ENCODE measurements around the gene CCHCR1. TPM values are rescaled to one million over a fixed set of nuclear protein-coding genes. Genes with fewer than 3 reads are reported as not detected.

CCHCR1 gene
- total and polyA plus RNA-seq, 2 experiments from 2014 or later = 19.8 to 46.7 TPM

- peak; percentile 22 to 43 for TF ChIP-seq CTCF (conservative IDR thresholded peaks at IDR 0.05; ENCODE audit: low read depth in 2 of 2)
Observed at GRCh38 chr6:31158863-31159855, 1.6 kb upstream of the CCHCR1 start (continued).

DNA sequence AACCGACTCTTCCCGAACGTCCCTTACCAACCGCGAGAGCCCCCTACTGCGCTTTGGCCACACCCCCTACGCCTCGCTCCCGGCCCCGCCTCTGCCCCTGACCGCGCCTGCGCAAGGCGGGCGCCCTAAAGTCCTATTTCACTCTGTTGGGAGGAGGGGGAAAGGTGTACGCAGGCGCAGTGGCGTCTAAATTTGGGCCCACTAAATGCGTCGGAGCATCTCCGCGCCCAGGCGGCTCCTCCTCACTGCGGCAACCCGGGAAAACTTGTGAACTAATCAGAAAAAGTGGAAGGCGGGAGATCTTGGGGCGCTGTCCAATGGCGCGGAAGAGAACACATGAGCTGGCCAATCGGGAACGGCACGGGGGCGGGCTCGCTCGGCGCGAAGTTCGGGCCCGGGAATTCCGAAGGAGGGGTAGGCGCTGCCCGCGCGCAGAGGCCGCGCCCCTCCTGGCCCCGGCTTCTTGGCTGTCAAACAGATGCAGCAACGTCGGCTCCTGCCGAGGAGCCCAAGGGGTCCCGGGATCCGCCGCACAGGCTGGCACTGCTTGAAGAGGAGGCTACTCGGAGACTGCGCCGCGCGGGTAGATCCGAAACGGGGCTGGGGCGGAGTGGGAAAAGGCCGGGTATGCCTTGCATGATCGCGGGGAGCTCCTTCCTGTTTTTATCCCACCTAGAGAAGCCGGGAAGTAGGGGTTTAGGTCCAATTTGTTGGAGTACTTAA, 699 bp upstream of the CCHCR1 start, which contains the start of gene TCF19:
Gene TCF19, plus strand, starts transcription at position 450 of the 723 bp plus-strand sequence. CDS start 881 bp downstream, outside the sequence.
- Histone ChIP-seq H3K9me2 (ENCODE audit: insufficient read depth) (no peaks in the 10 kb centered on the region), H3K79me2 (replicated peaks; ENCODE audit: insufficient read depth) (0 out of 2 replicates have a peak, but pooled peaks cover 16% of the 10 kb centered on the region), H3K27me3 (ENCODE audit: insufficient read depth) (0 out of 2 replicates have a peak, but pooled peaks cover 2% of the 10 kb centered on the region), H2AFZ (peak within 1 kb of the TSS; percentile 87; the same call in 1 of the 2 replicates), H3K27ac (ENCODE audit: low read depth) (peak within 1 kb of the TSS; percentile 79; the same call in 1 of the 2 replicates), H3K36me3 (ENCODE audit: insufficient read depth) (peaks cover 6% of the 10 kb centered on the region), H3F3A (replicated peaks; ENCODE audit: low read depth) (peaks cover 39% of the 10 kb centered on the region), H3K4me2 (peak within 1 kb of the TSS; percentile 100), H3K4me1 (ENCODE audit: insufficient read depth) (peaks cover 40% of the 10 kb centered on the region), H3K4me3 (peak within 1 kb of the TSS; percentile 75), H4K20me1 (replicated peaks; ENCODE audit: insufficient read depth) (peaks cover 8% of the 10 kb centered on the region)
- Mint-ChIP-seq H3K4me1 (peaks cover 39% of the 10 kb centered on the region), H3K27me3 (ENCODE audit: insufficient read depth, low read depth, poor library complexity) (peaks cover 17% of the 10 kb centered on the region), H3K4me3 (peak within 1 kb of the TSS; percentile 88), H3K36me3 (ENCODE audit: low read depth) (peaks cover 55% of the 10 kb centered on the region), H3K9me3 (no peaks in the 10 kb centered on the region), H3K27ac (peak within 1 kb of the TSS; percentile 86)
- peak; percentile 99 for DNase-seq (ENCODE audit: low spot score)
- peak; percentile 78 for ATAC-seq
- TF ChIP-seq CREB1 (CRISPR knock-in tag; IDR thresholded peaks at IDR 0.05; ENCODE audit: low read depth) (peak; percentile 59), NANOG (IDR thresholded peaks at IDR 0.05; ENCODE audit: borderline replicate concordance) (no peak), POLR2AphosphoS5 (IDR thresholded peaks at IDR 0.05; ENCODE audit: low read depth) (peak; percentile 69)

GRCh38 chr6:31156641-31157040, 961 bp downstream of the CCHCR1 start:
- Histone ChIP-seq H3K36me3 (ENCODE audit: insufficient read depth) (peaks cover 2% of the 10 kb centered on the region; the same call in 1 of the 2 replicates), H2AFZ (no peak overlapping the region), H3K27me3 (ENCODE audit: insufficient read depth) (no peaks in the 10 kb centered on the region), H3K4me1 (ENCODE audit: insufficient read depth) (peaks cover 23% of the 10 kb centered on the region), H3K27ac (ENCODE audit: low read depth) (no peak overlapping the region), H3K9me2 (ENCODE audit: insufficient read depth) (no peaks in the 10 kb centered on the region), H3K79me2 (replicated peaks; ENCODE audit: insufficient read depth) (0 out of 2 replicates have a peak, but pooled peaks cover 9% of the 10 kb centered on the region), H3K4me3 (0 out of 2 replicates have a peak overlapping the region, but pooled peaks have one; percentile 75), H4K20me1 (replicated peaks; ENCODE audit: insufficient read depth) (no peaks in the 10 kb centered on the region), H3K4me2 (peak overlapping the region; percentile 77; the same call in 1 of the 2 replicates), H3F3A (replicated peaks; ENCODE audit: low read depth) (peaks cover 22% of the 10 kb centered on the region)
- DNase-seq (ENCODE audit: low spot score) (no peak), ATAC-seq (no peak)
- peaks cover 46% of the 10 kb centered on the region for H3K36me3 Mint-ChIP-seq (ENCODE audit: low read depth)
- peaks cover 15% of the 10 kb centered on the region for H3K27me3 Mint-ChIP-seq (ENCODE audit: insufficient read depth, low read depth, poor library complexity)
- H3K4me1 Mint-ChIP-seq = peaks cover 25% of the 10 kb centered on the region
- peak overlapping the region; percentile 88 for H3K4me3 Mint-ChIP-seq
- peak overlapping the region; percentile 67; the same call in 1 of the 2 replicates for H3K27ac Mint-ChIP-seq
- no peaks in the 10 kb centered on the region for H3K9me3 Mint-ChIP-seq
- TF ChIP-seq CREB1 (CRISPR knock-in tag; IDR thresholded peaks at IDR 0.05; ENCODE audit: low read depth) = no peak
- no peak for TF ChIP-seq ZNF331 (CRISPR knock-in tag; IDR thresholded peaks at IDR 0.05; ENCODE audit: low read depth)
- no peak for TF ChIP-seq ZNF114 (CRISPR knock-in tag; IDR thresholded peaks at IDR 0.05)
- TF ChIP-seq ETS1 (IDR thresholded peaks at IDR 0.05) = no peak
- no peak for TF ChIP-seq EZH2 (IDR thresholded peaks at IDR 0.05; ENCODE audit: low read depth, unreplicated experiment)
- no peak for TF ChIP-seq EZH2phosphoT487 (IDR thresholded peaks at IDR 0.05; ENCODE audit: unreplicated experiment)
- no peak for TF ChIP-seq STAT1 (IDR thresholded peaks at IDR 0.05; ENCODE audit: unreplicated experiment)
- no peak for TF ChIP-seq JUNB (IDR thresholded peaks at IDR 0.05; ENCODE audit: unreplicated experiment)
- TF ChIP-seq POLR2AphosphoS5 (IDR thresholded peaks at IDR 0.05; ENCODE audit: low read depth) = no peak
